ENCODE results near the gene TSPAN5. TPM values are rescaled to one million over a fixed set of nuclear protein-coding genes. Genes with fewer than 3 reads are reported as not detected.

TSPAN5 gene
- total and polyA plus RNA-seq, 9 of the 15 experiments (the other 6 are each of a cell fraction or from before 2014, with no cell fraction given) = 0.58 to 6.6 (median 0.73) TPM

DNA sequence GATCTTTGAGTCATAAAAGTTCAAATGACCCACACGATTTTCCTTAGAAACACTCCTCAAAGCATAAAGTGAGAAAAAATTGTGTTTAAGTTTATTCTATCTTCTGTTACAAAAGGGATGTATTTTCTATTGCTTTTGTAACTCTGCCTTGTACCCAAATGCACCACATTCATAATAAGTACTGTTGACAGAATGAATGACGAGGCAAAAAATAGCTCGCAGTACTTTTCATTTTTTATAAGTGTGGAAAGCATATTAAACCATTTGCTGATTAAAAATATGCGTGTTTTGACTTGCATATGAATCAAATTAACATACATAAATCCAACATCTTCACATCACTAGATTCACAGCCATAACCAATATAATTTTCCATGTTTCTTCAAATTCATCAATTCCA is 11.2 kb upstream of the TSPAN5 start:
- no TSS peak for BruUV-seq (replicated peaks)
- Histone ChIP-seq H3K4me3 (no peak overlapping the region), H4K20me1 (replicated peaks; ENCODE audit: control insufficient read depth, insufficient read depth, low read length) (no peaks in the 10 kb centered on the region; the same call in 1 of the 2 replicates), H3K27ac (ENCODE audit: extremely low read depth, low read depth, low read length) (no peak overlapping the region), H3K27me3 (ENCODE audit: control insufficient read depth in 2 of 2, insufficient read depth in 2 of 2, low read length in 2 of 2) (0 out of 5 replicates have a peak, but pooled peaks cover 0 to 4% of the 10 kb centered on the region in 2 experiments), H3K4me2 (ENCODE audit: insufficient read depth, low read length) (no peak overlapping the region), H3K4me1 (replicated peaks in 1 of 2; ENCODE audit: control insufficient read depth in 2 of 2, insufficient read depth in 2 of 2, low read length in 2 of 2) (peaks cover 0 to 2% of the 10 kb centered on the region in 2 experiments; a peak in 2 of 5 replicates), H3K9me3 (replicated peaks; ENCODE audit: control insufficient read depth, insufficient read depth, low read depth, low read length) (no peaks in the 10 kb centered on the region), H2AFZ (ENCODE audit: low read depth, low read length) (no peak overlapping the region), H3K36me3 (ENCODE audit: control insufficient read depth, insufficient read depth, low read length) (no peaks in the 10 kb centered on the region), H3K9ac (ENCODE audit: insufficient read depth in 1 of 2, low read depth in 2 of 2, low read length in 2 of 2) (no peak overlapping the region), H3K9me1 (ENCODE audit: control insufficient read depth, insufficient read depth, low read length) (no peaks in the 10 kb centered on the region), H3K79me2 (ENCODE audit: control insufficient read depth, insufficient read depth, low read length) (no peaks in the 10 kb centered on the region)
- no peak for FAIRE-seq
- in situ Hi-C loops (cut with MboI) = no loop called here
- CTCF ChIA-PET (ENCODE audit: low intra/inter-chr PET ratio) = no interaction called here
- no peak for DNase-seq (ENCODE audit: extremely low read depth in 1 of 4, low spot score in 3 of 4)
- TF ChIP-seq C11orf30 (IDR thresholded peaks at IDR 0.05; ENCODE audit: low read depth) (peak; percentile 44; the same call in 1 of the 2 replicates), TBP (optimal IDR thresholded peaks at IDR 0.05; ENCODE audit: low read depth, low read length) (no peak), NFE2 (IDR thresholded peaks at IDR 0.05; ENCODE audit: low read depth) (peak; percentile 50), EWSR1 (IDR thresholded peaks at IDR 0.05; ENCODE audit: borderline replicate concordance, low read depth, partially characterized antibody) (no peak), MAFK (IDR thresholded peaks at IDR 0.05; ENCODE audit: low read length) (no peak), FOXP4 (CRISPR knock-in tag; IDR thresholded peaks at IDR 0.05; ENCODE audit: borderline replicate concordance) (no peak), NFE2L1 (tag; IDR thresholded peaks at IDR 0.05; ENCODE audit: borderline replicate concordance, low read depth) (0 out of 2 replicates have a peak, but pooled peaks have one; percentile 19), ZNF384 (IDR thresholded peaks at IDR 0.05; ENCODE audit: low read depth, low read length) (no peak), ZNF583 (CRISPR knock-in tag; IDR thresholded peaks at IDR 0.05) (no peak), WHSC1 (IDR thresholded peaks at IDR 0.05; ENCODE audit: low read length) (no peak), ZNF316 (IDR thresholded peaks at IDR 0.05) (peak; percentile 56), MAFG (tag; conservative IDR thresholded peaks at IDR 0.05) (peak; percentile 76), TEAD4 (IDR thresholded peaks at IDR 0.05; ENCODE audit: low read length) (no peak), TEAD4 (CRISPR knock-in tag; IDR thresholded peaks at IDR 0.05; ENCODE audit: borderline replicate concordance) (no peak)
- TF ChIP-seq, protein P1, sequence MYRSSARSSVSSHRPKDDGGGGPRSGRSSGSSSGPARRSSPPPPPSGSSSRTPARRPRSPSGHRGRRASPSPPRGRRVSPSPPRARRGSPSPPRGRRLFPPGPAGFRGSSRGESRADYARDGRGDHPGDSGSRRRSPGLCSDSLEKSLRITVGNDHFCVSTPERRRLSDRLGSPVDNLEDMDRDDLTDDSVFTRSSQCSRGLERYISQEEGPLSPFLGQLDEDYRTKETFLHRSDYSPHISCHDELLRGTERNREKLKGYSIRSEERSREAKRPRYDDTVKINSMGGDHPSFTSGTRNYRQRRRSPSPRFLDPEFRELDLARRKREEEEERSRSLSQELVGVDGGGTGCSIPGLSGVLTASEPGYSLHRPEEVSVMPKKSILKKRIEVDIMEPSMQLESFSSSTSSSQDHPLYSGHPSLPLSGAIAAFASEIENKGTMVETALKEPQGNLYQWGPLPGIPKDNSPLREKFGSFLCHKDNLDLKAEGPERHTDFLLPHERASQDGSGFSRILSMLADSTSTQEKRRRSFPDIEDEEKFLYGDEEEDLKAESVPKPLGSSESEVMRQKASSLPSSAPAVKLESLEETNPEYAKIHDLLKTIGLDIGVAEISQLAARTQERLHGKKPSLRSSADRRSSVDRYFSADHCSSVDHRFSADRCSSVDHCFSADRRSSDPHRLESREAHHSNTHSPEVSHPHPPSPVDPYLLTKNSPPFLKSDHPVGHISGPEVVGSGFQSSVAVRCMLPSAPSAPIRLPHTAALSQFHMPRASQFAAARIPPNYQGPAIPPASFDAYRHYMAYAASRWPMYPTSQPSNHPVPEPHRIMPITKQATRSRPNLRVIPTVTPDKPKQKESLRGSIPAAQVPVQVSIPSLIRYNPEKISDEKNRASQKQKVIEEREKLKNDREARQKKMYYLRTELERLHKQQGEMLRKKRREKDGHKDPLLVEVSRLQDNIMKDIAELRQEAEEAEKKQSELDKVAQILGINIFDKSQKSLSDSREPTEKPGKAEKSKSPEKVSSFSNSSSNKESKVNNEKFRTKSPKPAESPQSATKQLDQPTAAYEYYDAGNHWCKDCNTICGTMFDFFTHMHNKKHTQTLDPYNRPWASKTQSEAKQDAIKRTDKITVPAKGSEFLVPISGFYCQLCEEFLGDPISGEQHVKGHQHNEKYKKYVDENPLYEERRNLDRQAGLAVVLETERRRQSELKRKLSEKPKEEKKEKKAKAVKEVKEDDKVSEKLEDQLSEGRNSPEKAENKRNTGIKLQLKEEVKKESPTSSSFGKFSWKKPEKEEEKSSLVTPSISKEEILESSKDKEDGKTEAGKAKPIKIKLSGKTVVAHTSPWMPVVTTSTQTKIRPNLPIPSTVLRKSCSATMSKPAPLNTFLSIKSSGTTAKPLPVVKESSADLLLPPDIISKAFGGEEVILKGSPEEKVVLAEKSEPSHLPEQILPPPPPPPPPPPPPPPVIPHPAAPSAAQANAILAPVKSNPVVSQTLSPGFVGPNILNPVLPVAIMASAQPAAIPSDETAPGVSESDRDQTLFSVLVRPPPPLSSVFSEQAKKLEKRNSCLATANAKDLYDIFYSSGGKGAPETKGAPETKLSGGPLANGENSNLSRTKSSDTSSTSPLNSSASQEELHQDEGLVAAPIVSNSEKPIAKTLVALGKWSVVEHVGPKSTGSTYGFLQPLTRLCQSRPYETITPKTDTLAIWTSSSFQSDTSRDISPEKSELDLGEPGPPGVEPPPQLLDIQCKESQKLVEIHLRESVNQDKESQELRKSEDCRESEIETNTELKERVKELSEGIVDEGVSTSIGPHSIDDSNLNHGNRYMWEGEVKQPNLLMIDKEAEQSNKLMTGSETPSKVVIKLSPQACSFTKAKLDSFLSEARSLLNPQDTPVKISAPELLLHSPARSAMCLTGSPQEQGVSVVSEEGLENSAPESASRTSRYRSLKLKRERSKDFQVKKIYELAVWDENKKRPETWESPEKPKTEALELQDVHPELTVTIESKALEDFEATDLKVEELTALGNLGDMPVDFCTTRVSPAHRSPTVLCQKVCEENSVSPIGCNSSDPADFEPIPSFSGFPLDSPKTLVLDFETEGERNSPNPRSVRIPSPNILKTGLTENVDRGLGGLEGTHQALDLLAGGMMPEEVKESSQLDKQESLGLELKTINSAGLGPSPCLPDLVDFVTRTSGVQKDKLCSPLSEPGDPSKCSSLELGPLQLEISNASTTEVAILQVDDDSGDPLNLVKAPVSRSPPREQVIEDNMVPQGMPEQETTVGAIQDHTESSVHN (IDR thresholded peaks at IDR 0.05; ENCODE audit: borderline replicate concordance in 1 of 2, low read depth in 1 of 2) = no peak
- POLR2A ChIA-PET = no interaction called here
- no peak for ATAC-seq
- intact Hi-C loops (cut with micrococcal nuclease) = no loop called here
- WGBS (ENCODE audit: insufficient coverage, low coverage, missing lambda C conversion rate) = 14% methylated on average over 4 of the region's 4 CpGs

Data from K562 (cell line).